Measurements from ENCODE around the gene TTC39C. TPM values are rescaled to one million over a fixed set of nuclear protein-coding genes. Genes with fewer than 3 reads are reported as not detected.
A peak's percentile ranks its signal among the peaks of the same experiment; 100 is the strongest.

Gene TTC39C
- total RNA-seq, 1 experiment from 2014 or later, result 24.7 TPM

GRCh38 chr18:24173997-24174396 is 159.4 kb downstream of the TTC39C start:
- Histone ChIP-seq H3K4me3 (ENCODE audit: low read length) (no peak overlapping the region), H3K9me3 (ENCODE audit: low read length) (no peaks in the 10 kb centered on the region), H3K79me2 (ENCODE audit: low read length) (no peaks in the 10 kb centered on the region), H3K36me3 (ENCODE audit: low read depth, low read length) (no peaks in the 10 kb centered on the region), H3K4me2 (ENCODE audit: low read length) (peak overlapping the region; percentile 32), H3K27ac (ENCODE audit: low read length) (peak overlapping the region; percentile 53), H3K4me1 (ENCODE audit: insufficient read depth, low read length) (peaks cover 13% of the 10 kb centered on the region), H2AFZ (ENCODE audit: low read length) (no peak overlapping the region), H3K9me2 (replicated peaks; ENCODE audit: low read length) (no peaks in the 10 kb centered on the region), H3K27me3 (ENCODE audit: low read length) (no peaks in the 10 kb centered on the region), H3F3A (ENCODE audit: low read length, unreplicated experiment) (no peaks in the 10 kb centered on the region), H3K9ac (ENCODE audit: low read length) (no peak overlapping the region), H4K20me1 (ENCODE audit: low read length) (no peaks in the 10 kb centered on the region)
- no TSS peak for BruUV-seq (replicated peaks)
- intact Hi-C loops (cut with micrococcal nuclease), result loop anchor here (1.0 to 5.0 kb wide), 4 partner anchors 43 to 99 kb away; no protein-coding TSS in a partner anchor
- peak; percentile 94 for ATAC-seq
- peak; percentile 89 for DNase-seq
- CTCF ChIA-PET, result interaction anchor here (0.6 kb wide), 1 partner anchor 90 kb away, joined by 3 read pairs; no protein-coding TSS in a partner anchor
- POLR2A ChIA-PET (ENCODE audit: unreplicated experiment), result no interaction called here
- no peak for TF ChIP-seq EZH2phosphoT487 (IDR thresholded peaks at IDR 0.05; ENCODE audit: borderline replicate concordance, low read length)
- TF ChIP-seq CTCF (conservative IDR thresholded peaks at IDR 0.05; ENCODE audit: low read depth, low read length), result no peak
- TF ChIP-seq EZH2 (IDR thresholded peaks at IDR 0.05; ENCODE audit: low read length, unreplicated experiment), result no peak

GRCh38 chr18:24176727-24177416 is 162.3 kb downstream of the TTC39C start:
- no peak overlapping the region for H3K9ac ChIP-seq (ENCODE audit: low read length)
- H3K9me2 ChIP-seq (replicated peaks; ENCODE audit: low read length), result no peaks in the 10 kb centered on the region
- ChIA-PET CTCF (interaction anchor here (0.6 to 1.1 kb wide), 4 partner anchors 15 to 97 kb away, joined by 3 to 7 read pairs (median 4); no protein-coding TSS in a partner anchor), POLR2A (ENCODE audit: unreplicated experiment) (interaction anchor here (0.6 kb wide), 1 partner anchor 38 kb away, joined by 3 read pairs; the partner anchor contains the start of gene CABYR)
- intact Hi-C loops (cut with micrococcal nuclease), result no loop called here
- peaks cover 13% of the 10 kb centered on the region for H3K4me1 ChIP-seq (ENCODE audit: insufficient read depth, low read length)
- DNase-seq (peak; percentile 66), ATAC-seq (peak; percentile 37; the same call in 1 of the 2 replicates)
- no TSS peak for BruUV-seq (replicated peaks)
- H2AFZ ChIP-seq (ENCODE audit: low read length), result no peak overlapping the region
- H3F3A ChIP-seq (ENCODE audit: low read length, unreplicated experiment), result no peaks in the 10 kb centered on the region
- H3K79me2 ChIP-seq (ENCODE audit: low read length), result no peaks in the 10 kb centered on the region
- no peaks in the 10 kb centered on the region for H3K27me3 ChIP-seq (ENCODE audit: low read length)
- H3K4me3 ChIP-seq (ENCODE audit: low read length), result no peak overlapping the region
- no peaks in the 10 kb centered on the region for H3K9me3 ChIP-seq (ENCODE audit: low read length)
- H4K20me1 ChIP-seq (ENCODE audit: low read length), result no peaks in the 10 kb centered on the region
- TF ChIP-seq EZH2 (IDR thresholded peaks at IDR 0.05; ENCODE audit: low read length, unreplicated experiment), result no peak
- TF ChIP-seq CTCF (conservative IDR thresholded peaks at IDR 0.05; ENCODE audit: low read depth, low read length), result peak; percentile 87
- no peaks in the 10 kb centered on the region for H3K36me3 ChIP-seq (ENCODE audit: low read depth, low read length)
- no peak overlapping the region for H3K4me2 ChIP-seq (ENCODE audit: low read length)
- H3K27ac ChIP-seq (ENCODE audit: low read length), result no peak overlapping the region

- DNase-seq, result no peak
- H3K9ac ChIP-seq (ENCODE audit: low read length), result no peak overlapping the region
These were observed 163.1 kb downstream of the TTC39C start for GRCh38 chr18:24177499-24178133.

More at GRCh38 chr18:24177499-24178133, 163.1 kb downstream of the TTC39C start:
- H3K27me3 ChIP-seq (ENCODE audit: low read length), result no peaks in the 10 kb centered on the region
- no peak overlapping the region for H2AFZ ChIP-seq (ENCODE audit: low read length)
- peaks cover 13% of the 10 kb centered on the region for H3K4me1 ChIP-seq (ENCODE audit: insufficient read depth, low read length)
- POLR2A ChIA-PET (ENCODE audit: unreplicated experiment), result no interaction called here
- CTCF ChIA-PET, result no interaction called here
- H3K9me3 ChIP-seq (ENCODE audit: low read length), result no peaks in the 10 kb centered on the region
- no peaks in the 10 kb centered on the region for H3F3A ChIP-seq (ENCODE audit: low read length, unreplicated experiment)
- no peaks in the 10 kb centered on the region for H3K36me3 ChIP-seq (ENCODE audit: low read depth, low read length)
- no peak for ATAC-seq
- no peaks in the 10 kb centered on the region for H3K79me2 ChIP-seq (ENCODE audit: low read length)
- no peak overlapping the region for H3K4me3 ChIP-seq (ENCODE audit: low read length)
- intact Hi-C loops (cut with micrococcal nuclease), result no loop called here
- H3K4me2 ChIP-seq (ENCODE audit: low read length), result no peak overlapping the region
- TF ChIP-seq EZH2phosphoT487 (IDR thresholded peaks at IDR 0.05; ENCODE audit: borderline replicate concordance, low read length) (no peak), CTCF (conservative IDR thresholded peaks at IDR 0.05; ENCODE audit: low read depth, low read length) (no peak), EZH2 (IDR thresholded peaks at IDR 0.05; ENCODE audit: low read length, unreplicated experiment) (no peak)
- H3K27ac ChIP-seq (ENCODE audit: low read length), result no peak overlapping the region
- H3K9me2 ChIP-seq (replicated peaks; ENCODE audit: low read length), result no peaks in the 10 kb centered on the region
- BruUV-seq (replicated peaks), result no TSS peak
- H4K20me1 ChIP-seq (ENCODE audit: low read length), result no peaks in the 10 kb centered on the region

Data from PC-3 (cell line).